Right lobe of liver (tissue), 4 donors: ENCODE data around the gene CEPT1.

Experiments used
- CTCF ChIP-seq, 4 donors: fragments of 200-600 bp in 3 of 4; fragments of 450-650 bp in 1 of 4; IDR thresholded peaks; one replicate each; pipeline versions ENCODE4 v1.5.1 to v1.8.0; 2016 to 2022; ENCODE audit warnings: antibody characterized with exemption in 4 of 4, mild to moderate bottlenecking in 2 of 4
- POLR2A ChIP-seq: fragments of 450-650 bp; IDR thresholded peaks from one replicate; pipeline ENCODE4 v1.6.1; 2017; ENCODE audit warnings: antibody characterized with exemption, mild to moderate bottlenecking
- donor health status: DM: no; HTN: no; CAD: no.
- donor health status: DM: no; HTN: no; CAD: no.
- donor health status: DM: no; HTN: yes; CAD: no.

GRCh38 chr1:111129376-111129775, 10.6 kb upstream of the CEPT1 start:
- TF ChIP-seq CTCF (IDR thresholded peaks at IDR 0.05) (no peak), POLR2A (no peak)
